PC-3 (cell line): ENCODE data around the gene TIRAP. TPM values are rescaled to one million over a fixed set of nuclear protein-coding genes. Genes with fewer than 3 reads are reported as not detected.
A peak's percentile ranks its signal among the peaks of the same experiment; 100 is the strongest.

Experiments used
- ATAC-seq: fragments of 200-7000 bp; cut with Tn5 transposase; 2 replicates; pipeline ENCODE4 v1.9.1; 2020; ENCODE audit warnings: mild to moderate bottlenecking, moderate library complexity
- BruUV-seq: library from RNA; stranded (reverse); fragments of 400-500 nt; replicated peaks from 2 replicates; lab custom pipeline; 2021; lab: Mats Ljungman, UMichigan
- CTCF ChIA-PET: fragments of 300-600 bp; sonication (Branson Sonifier 250); formaldehyde crosslinking; loops from one replicate; lab custom pipeline; 2022; ENCODE audit warnings: antibody characterized with exemption; lab: Charles Lee
- POLR2A ChIA-PET: fragments of 300-600 bp; sonication (Branson Sonifier 250); formaldehyde crosslinking; loops from one replicate; lab custom pipeline; 2022; ENCODE audit warnings: antibody characterized with exemption; ENCODE audit not compliant: unreplicated experiment; lab: Charles Lee
- DNase-seq: peaks from one replicate; pipeline ENCODE4 v3.0.0-alpha.2; 2015
- H2AFZ ChIP-seq: fragments of 300-600 bp; sonication (generic); 2 replicates; pipeline ENCODE4 v1.6.0; 2016; ENCODE audit warnings: antibody characterized with exemption, low read length
- H3F3A ChIP-seq: fragments of 300-600 bp; sonication (generic); one replicate; pipeline ENCODE4 v1.6.0; 2017; ENCODE audit warnings: antibody characterized with exemption, low read length, control low read depth, mild to moderate bottlenecking; ENCODE audit not compliant: unreplicated experiment
- H3K27ac ChIP-seq: fragments of 300-600 bp; sonication (generic); 2 replicates; pipeline ENCODE4 v1.5.1; 2016; ENCODE audit warnings: mild to moderate bottlenecking, low read length
- H3K27me3 ChIP-seq: fragments of 300-600 bp; sonication (generic); 2 replicates; pipeline ENCODE4 v1.6.1; 2016; ENCODE audit warnings: low read length, mixed read lengths
- H3K36me3 ChIP-seq: fragments of 300-600 bp; sonication (generic); 2 replicates; pipeline ENCODE4 v1.6.1; 2016; ENCODE audit warnings: low read depth, mixed run types, low read length, mixed read lengths
- H3K4me1 ChIP-seq: fragments of 300-600 bp; sonication (generic); 2 replicates; pipeline ENCODE4 v1.5.1; 2016; ENCODE audit warnings: low read length; ENCODE audit not compliant: insufficient read depth
- H3K4me2 ChIP-seq: fragments of 300-600 bp; sonication (generic); 2 replicates; pipeline ENCODE4 v1.6.0; 2016; ENCODE audit warnings: low read length
- H3K4me3 ChIP-seq: fragments of 300-600 bp; sonication (generic); 2 replicates; pipeline ENCODE4 v1.5.1; 2016; ENCODE audit warnings: mild to moderate bottlenecking, low read length, mixed read lengths
- H3K79me2 ChIP-seq: fragments of 300-600 bp; sonication (generic); 2 replicates; pipeline ENCODE4 v1.6.1; 2017; ENCODE audit warnings: low read length, mixed read lengths
- H3K9ac ChIP-seq: fragments of 300-600 bp; sonication (generic); 2 replicates; pipeline ENCODE4 v1.6.0; 2016; ENCODE audit warnings: mild to moderate bottlenecking, low read length
- H3K9me2 ChIP-seq: fragments of 300-600 bp; sonication (generic); replicated peaks from 2 replicates; pipeline ENCODE4 v1.6.1; 2016; ENCODE audit warnings: mixed run types, low read length, mixed read lengths
- H3K9me3 ChIP-seq: fragments of 300-600 bp; sonication (generic); 2 replicates; pipeline ENCODE4 v1.6.1; 2016; ENCODE audit warnings: low read length, mixed read lengths
- H4K20me1 ChIP-seq: fragments of 300-600 bp; sonication (generic); 2 replicates; pipeline ENCODE4 v1.6.1; 2016; ENCODE audit warnings: low read length, mixed read lengths
- EZH2 ChIP-seq: fragments of 300-600 bp; sonication (generic); IDR thresholded peaks from one replicate; pipeline ENCODE4 v1.6.1; 2017; ENCODE audit warnings: antibody characterized with exemption, mild to moderate bottlenecking, low read length; ENCODE audit not compliant: unreplicated experiment
- EZH2phosphoT487 ChIP-seq: fragments of 300-600 bp; sonication (generic); IDR thresholded peaks from 2 replicates; pipeline ENCODE4 v1.6.1; 2018; ENCODE audit warnings: mild to moderate bottlenecking, antibody characterized with exemption, low read length, borderline replicate concordance
- intact Hi-C: fragments of 100-400 bp; cut with micrococcal nuclease; formaldehyde crosslinking; loops from 2 replicates; pipeline ENCODE4 v1.9.0; 2023
- total RNA-seq: library from RNA; depleted of rRNA; stranded (reverse); fragments of >200 nt; gene quantifications from 2 replicates; pipeline ENCODE4 v1.2.3, GENCODE V29; 2014
- TF ChIP-seq, protein P1 (sequence below): fragments of 300-600 bp; sonication (generic); conservative IDR thresholded peaks from 2 replicates; pipeline ENCODE4 v1.5.1; 2017; ENCODE audit warnings: antibody characterized with exemption, low read depth, mild to moderate bottlenecking, low read length

TIRAP gene
- total RNA-seq, 1 experiment from 2014 or later: 8.4 TPM

DNA sequence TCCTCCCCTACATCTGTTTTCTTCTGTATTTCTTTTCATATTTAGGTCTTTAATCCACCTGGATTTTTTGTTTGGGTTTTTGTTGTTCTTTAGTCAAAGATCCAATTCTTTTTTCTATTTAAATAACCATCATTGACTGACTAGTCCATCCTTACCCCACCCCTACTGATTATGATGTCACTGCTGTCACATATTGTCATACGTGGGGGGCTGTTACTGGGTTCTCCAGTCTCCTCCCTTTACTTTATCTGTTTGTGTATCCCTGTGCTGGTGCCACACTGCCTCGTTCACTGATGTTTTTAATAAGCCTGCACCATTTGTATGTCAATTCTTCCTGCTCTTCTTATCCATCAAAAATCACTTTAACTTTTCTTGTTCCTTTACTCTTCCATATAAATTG, 14.1 kb downstream of the TIRAP start:
- intact Hi-C loops: no loop called here

DNA sequence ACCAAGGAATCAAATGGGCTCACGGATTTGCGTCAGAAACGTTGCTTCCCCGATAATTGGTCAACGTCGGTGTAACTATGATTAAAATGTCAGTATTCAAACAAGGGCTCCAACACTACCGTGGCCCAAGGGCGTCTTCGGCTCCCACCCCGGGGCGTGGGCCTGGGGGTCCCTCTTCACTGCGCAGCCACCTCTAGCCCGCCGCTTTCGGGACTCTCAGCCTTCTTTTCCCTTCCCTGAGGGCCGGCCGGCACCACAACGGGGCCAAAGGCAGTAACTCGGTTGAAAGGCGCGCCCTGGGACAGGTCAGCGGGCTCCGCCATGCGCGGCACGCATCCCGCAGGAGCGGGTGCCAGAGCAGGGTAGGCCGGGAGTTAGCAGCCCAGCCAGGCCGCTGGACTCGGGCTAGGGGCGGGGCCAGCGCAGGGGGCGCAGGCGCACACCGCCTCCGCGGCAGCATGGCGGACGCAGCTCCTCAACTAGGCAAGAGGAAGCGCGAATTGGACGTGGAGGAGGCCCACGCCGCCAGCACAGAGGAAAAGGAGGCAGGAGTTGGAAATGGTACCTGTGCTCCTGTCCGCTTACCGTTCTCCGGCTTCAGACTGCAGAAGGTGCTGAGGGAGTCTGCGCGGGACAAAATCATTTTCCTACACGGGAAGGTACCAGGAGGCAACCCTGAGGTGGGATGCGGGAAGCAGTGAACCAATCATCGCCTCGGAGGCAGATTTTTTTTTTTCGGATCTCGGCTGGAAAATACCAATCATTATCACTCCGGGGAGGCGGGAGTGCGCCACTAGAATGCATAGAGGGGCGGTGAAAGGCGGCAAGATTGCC, 20.9 kb downstream of the TIRAP start, which contains the start of gene DCPS:
Gene DCPS (plus strand): TSS at position 438 of the 834 bp plus-strand sequence. CDS start 21 bp downstream, at position 459.
- Histone ChIP-seq H4K20me1 (no peaks in the 10 kb centered on the region), H3K9ac (peak within 1 kb of the TSS; percentile 95), H3K4me2 (peak within 1 kb of the TSS; percentile 91), H3K36me3 (0 out of 2 replicates have a peak, but pooled peaks cover 3% of the 10 kb centered on the region), H3K9me3 (no peaks in the 10 kb centered on the region), H3K4me3 (peak within 1 kb of the TSS; percentile 78), H3K4me1 (peaks cover 25% of the 10 kb centered on the region), H3K79me2 (peaks cover 39% of the 10 kb centered on the region), H3K9me2 (no peaks in the 10 kb centered on the region), H3K27me3 (no peaks in the 10 kb centered on the region), H3F3A (no peaks in the 10 kb centered on the region), H2AFZ (peak within 1 kb of the TSS; percentile 90), H3K27ac (peak within 1 kb of the TSS; percentile 75)
- intact Hi-C loops: loop anchor here (1.0 to 5.0 kb wide), 3 partner anchors 35 to 176 kb away; partner anchors contain the start of gene FOXRED1
- no TSS peak for BruUV-seq
- peak; percentile 95 for DNase-seq
- TF ChIP-seq, protein P1, sequence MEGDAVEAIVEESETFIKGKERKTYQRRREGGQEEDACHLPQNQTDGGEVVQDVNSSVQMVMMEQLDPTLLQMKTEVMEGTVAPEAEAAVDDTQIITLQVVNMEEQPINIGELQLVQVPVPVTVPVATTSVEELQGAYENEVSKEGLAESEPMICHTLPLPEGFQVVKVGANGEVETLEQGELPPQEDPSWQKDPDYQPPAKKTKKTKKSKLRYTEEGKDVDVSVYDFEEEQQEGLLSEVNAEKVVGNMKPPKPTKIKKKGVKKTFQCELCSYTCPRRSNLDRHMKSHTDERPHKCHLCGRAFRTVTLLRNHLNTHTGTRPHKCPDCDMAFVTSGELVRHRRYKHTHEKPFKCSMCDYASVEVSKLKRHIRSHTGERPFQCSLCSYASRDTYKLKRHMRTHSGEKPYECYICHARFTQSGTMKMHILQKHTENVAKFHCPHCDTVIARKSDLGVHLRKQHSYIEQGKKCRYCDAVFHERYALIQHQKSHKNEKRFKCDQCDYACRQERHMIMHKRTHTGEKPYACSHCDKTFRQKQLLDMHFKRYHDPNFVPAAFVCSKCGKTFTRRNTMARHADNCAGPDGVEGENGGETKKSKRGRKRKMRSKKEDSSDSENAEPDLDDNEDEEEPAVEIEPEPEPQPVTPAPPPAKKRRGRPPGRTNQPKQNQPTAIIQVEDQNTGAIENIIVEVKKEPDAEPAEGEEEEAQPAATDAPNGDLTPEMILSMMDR: no peak
- POLR2A ChIA-PET: no interaction called here
- CTCF ChIA-PET: no interaction called here
- peak; percentile 96 for ATAC-seq

More for the DNA sequence above, 14.1 kb downstream of the TIRAP start:
- Histone ChIP-seq H3K9me3 (no peaks in the 10 kb centered on the region), H3K4me2 (no peak overlapping the region), H3K36me3 (peaks cover 11% of the 10 kb centered on the region; the same call in 1 of the 2 replicates), H3K27me3 (no peaks in the 10 kb centered on the region), H3K9me2 (no peaks in the 10 kb centered on the region), H3F3A (no peaks in the 10 kb centered on the region), H3K27ac (no peak overlapping the region), H3K4me3 (no peak overlapping the region), H3K9ac (no peak overlapping the region), H2AFZ (no peak overlapping the region), H3K4me1 (no peaks in the 10 kb centered on the region), H3K79me2 (peaks cover 4% of the 10 kb centered on the region; the same call in 1 of the 2 replicates), H4K20me1 (no peaks in the 10 kb centered on the region)
- ATAC-seq (no peak), DNase-seq (no peak)
- no peak for TF ChIP-seq EZH2phosphoT487
- TF ChIP-seq EZH2: no peak
- TF ChIP-seq, protein P1: no peak
- ChIA-PET CTCF (no interaction called here), POLR2A (no interaction called here)
- BruUV-seq: no TSS peak
